DMS114 treated with DMSO at 0.1 percent for 48 hours (cell line): Measurements from ENCODE around the gene DVL3.
"Not testable (repeated sequence)": the region's sequence is repeated elsewhere in the genome, so short reads cannot be mapped to it uniquely, and the experiment has no call there.

Experiments
- DNase-seq: peaks from one replicate; lab custom pipeline; 2025; ENCODE audit not compliant: unreplicated experiment; lab: John Stamatoyannopoulos, UW

The DVL3 gene

GRCh38 chr3:184155644-184156521 is 706 bp downstream of the DVL3 start:
- no peak for DNase-seq

- no peak for DNase-seq
These were observed 1.4 kb downstream of the DVL3 start for GRCh38 chr3:184156522-184156955.

GRCh38 chr3:184157206-184157605 is 2.0 kb downstream of the DVL3 start:
- DNase-seq, result no peak

- no peak for DNase-seq
These were observed 3.2 kb downstream of the DVL3 start for GRCh38 chr3:184158404-184158803.

GRCh38 chr3:184160456-184160855 is 5.3 kb downstream of the DVL3 start:
- no peak for DNase-seq

- DNase-seq, result not testable (repeated sequence)
These were observed 7.4 kb downstream of the DVL3 start for GRCh38 chr3:184162571-184163070.

- no peak for DNase-seq
These were observed 9.6 kb downstream of the DVL3 start for GRCh38 chr3:184164648-184165330.

GRCh38 chr3:184165543-184165942 is 10.4 kb downstream of the DVL3 start:
- DNase-seq, result no peak

- no peak for DNase-seq
These were observed 11.5 kb downstream of the DVL3 start for GRCh38 chr3:184166671-184167070.

GRCh38 chr3:184167786-184168185 is 12.6 kb downstream of the DVL3 start:
- no peak for DNase-seq

GRCh38 chr3:184168363-184169120 is 13.4 kb downstream of the DVL3 start:
- DNase-seq, result no peak

- DNase-seq, result no peak
These were observed 15.0 kb downstream of the DVL3 start for GRCh38 chr3:184169896-184170875.

- DNase-seq, result no peak
These were observed 16.4 kb downstream of the DVL3 start for GRCh38 chr3:184171562-184171961.

- no peak for DNase-seq
These were observed 17.6 kb downstream of the DVL3 start for GRCh38 chr3:184172681-184173373.

- no peak for DNase-seq
These were observed 18.2 kb downstream of the DVL3 start for GRCh38 chr3:184173374-184173722.

- no peak for DNase-seq
These were observed 19.1 kb downstream of the DVL3 start for GRCh38 chr3:184174284-184174645.

- peak; percentile 98 for DNase-seq
These were observed 19.7 kb downstream of the DVL3 start, which contains the start of gene AP2M1 for GRCh38 chr3:184174646-184175492. Gene AP2M1 (plus strand): TSS chr3:184174855. CDS start chr3:184176994, 2,139 bp downstream.

- no peak for DNase-seq
These were observed 20.3 kb downstream of the DVL3 start for GRCh38 chr3:184175506-184175905.

- no peak for DNase-seq
These were observed 20.8 kb downstream of the DVL3 start for GRCh38 chr3:184175981-184176376.
